Measurements from ENCODE around the gene ESAM.

GRCh38 chr11:124737638-124738305 lies 24.3 kb downstream of the ESAM start:
- TF ChIP-seq CTCF (IDR thresholded peaks at IDR 0.05) (no peak), POLR2A (IDR thresholded peaks at IDR 0.05) (no peak)
